IMR-90 (cell line): ENCODE results near the gene RAB27A. TPM values are rescaled to one million over a fixed set of nuclear protein-coding genes. Genes with fewer than 3 reads are reported as not detected.

Experiments
- ATAC-seq: fragments of 200-7000 bp; cut with Tn5 transposase; 2 replicates; pipeline ENCODE4 v1.9.1; 2020; ENCODE audit warnings: low read depth, mild to moderate bottlenecking, moderate library complexity
- BruUV-seq: library from RNA; stranded (reverse); fragments of 400-500 nt; replicated peaks from 2 replicates; lab custom pipeline; 2021; lab: Mats Ljungman, UMichigan
- CTCF ChIA-PET: fragments of 300-600 bp; formaldehyde crosslinking; extraction: SDS; loops from one replicate; lab custom pipeline; 2021; ENCODE audit warnings: antibody characterized with exemption; lab: Yijun Ruan, JAX
- POLR2A ChIA-PET: fragments of 300-600 bp; sonication (Branson Sonifier 250); formaldehyde crosslinking; loops from one replicate; lab custom pipeline; 2022; ENCODE audit warnings: antibody characterized with exemption; ENCODE audit not compliant: unreplicated experiment; lab: Charles Lee
- DNase-seq: peaks from one replicate; pipeline ENCODE4 v3.0.0; 2013
- H2AFZ ChIP-seq: replicated peaks from 2 replicates; pipeline ENCODE3; 2013; ENCODE audit warnings: low read length, mild to moderate bottlenecking; ENCODE audit not compliant: poor library complexity
- H2AK5ac ChIP-seq: 2 replicates; pipeline ENCODE4 v1.6.1; 2013; ENCODE audit warnings: low read depth, low read length, inconsistent platforms
- H2AK9ac ChIP-seq: replicated peaks from 2 replicates; pipeline ENCODE3; 2013; ENCODE audit warnings: mild to moderate bottlenecking, low read depth, low read length, moderate library complexity; ENCODE audit not compliant: poor library complexity
- H2BK120ac ChIP-seq: 2 replicates; pipeline ENCODE4 v1.6.1; 2013; ENCODE audit warnings: low read depth, low read length, inconsistent platforms
- H2BK15ac ChIP-seq: 3 replicates; pipeline ENCODE4 v1.6.1; 2013; ENCODE audit warnings: low read depth, low read length, inconsistent platforms
- H2BK20ac ChIP-seq: 2 replicates; pipeline ENCODE4 v1.6.1; 2013; ENCODE audit warnings: low read depth, mild to moderate bottlenecking, inconsistent platforms, low read length, moderate library complexity
- H2BK5ac ChIP-seq: 2 replicates; pipeline ENCODE4 v1.6.1; 2013; ENCODE audit warnings: mild to moderate bottlenecking, low read depth, low read length, inconsistent platforms; ENCODE audit not compliant: poor library complexity, severe bottlenecking
- H3K14ac ChIP-seq: replicated peaks from 2 replicates; pipeline ENCODE4 v1.6.1; 2013; ENCODE audit warnings: low read depth, low read length, inconsistent platforms
- H3K18ac ChIP-seq: 2 replicates; pipeline ENCODE4 v1.6.1; 2013; ENCODE audit warnings: low read depth, low read length, control low read depth
- H3K23ac ChIP-seq: 2 replicates; pipeline ENCODE4 v1.6.1; 2013; ENCODE audit warnings: low read depth, low read length, inconsistent platforms
- H3K27ac ChIP-seq: 2 replicates; pipeline ENCODE4 v1.5.1; 2013; ENCODE audit warnings: mild to moderate bottlenecking, control low read depth, low read length; ENCODE audit not compliant: insufficient read depth
- H3K27me3 ChIP-seq: 2 replicates; pipeline ENCODE4 v1.6.1; 2013; ENCODE audit warnings: low read length; ENCODE audit not compliant: control insufficient read depth, insufficient read depth
- H3K36me3 ChIP-seq: 2 replicates; pipeline ENCODE4 v1.6.1; 2013; ENCODE audit warnings: low read length, mixed read lengths; ENCODE audit not compliant: control insufficient read depth, insufficient read depth
- H3K4ac ChIP-seq: 2 replicates; pipeline ENCODE4 v1.6.1; 2013; ENCODE audit warnings: low read depth, low read length, inconsistent platforms
- H3K4me1 ChIP-seq: 2 replicates; pipeline ENCODE4 v1.6.1; 2013; ENCODE audit warnings: low read length, mixed read lengths; ENCODE audit not compliant: control insufficient read depth, insufficient read depth
- H3K4me2 ChIP-seq: 2 replicates; pipeline ENCODE4 v1.6.1; 2013; ENCODE audit warnings: low read depth, mild to moderate bottlenecking, control low read depth, low read length, moderate library complexity
- H3K4me3 ChIP-seq: 2 replicates; pipeline ENCODE4 v1.5.1; 2013; ENCODE audit warnings: low read depth, mild to moderate bottlenecking, control low read depth, low read length, moderate library complexity; ENCODE audit not compliant: insufficient read depth
- H3K56ac ChIP-seq: 2 replicates; pipeline ENCODE4 v1.6.1; 2013; ENCODE audit warnings: low read length, inconsistent platforms; ENCODE audit not compliant: insufficient read depth; ENCODE audit errors: extremely low read depth
- H3K79me1 ChIP-seq, 2 experiments: 2 replicates each; pipeline ENCODE4 v1.6.1; 2013; ENCODE audit warnings: low read length in 2 of 2, inconsistent platforms in 1 of 2, low read depth in 1 of 2
- H3K9ac ChIP-seq: 2 replicates; pipeline ENCODE4 v1.6.1; 2013; ENCODE audit warnings: low read depth, low read length, control low read depth
- H3K9me1 ChIP-seq: 2 replicates; pipeline ENCODE4 v1.6.1; 2013; ENCODE audit warnings: low read length, inconsistent platforms; ENCODE audit not compliant: insufficient read depth
- H3K9me3 ChIP-seq: 2 replicates; pipeline ENCODE4 v1.6.1; 2013; ENCODE audit warnings: low read length; ENCODE audit not compliant: control insufficient read depth, insufficient read depth
- H4K20me1 ChIP-seq: 2 replicates; pipeline ENCODE4 v1.6.1; 2013; ENCODE audit warnings: low read length, inconsistent platforms; ENCODE audit not compliant: insufficient read depth
- H4K5ac ChIP-seq: 2 replicates; pipeline ENCODE4 v1.6.1; 2013; ENCODE audit warnings: mild to moderate bottlenecking, low read depth, low read length, control low read depth
- H4K8ac ChIP-seq, 2 experiments: 2 replicates each; pipeline ENCODE4 v1.6.1; 2013; ENCODE audit warnings: low read depth in 2 of 2, low read length in 2 of 2, control low read depth in 1 of 2, inconsistent platforms in 1 of 2
- H4K91ac ChIP-seq: 2 replicates; pipeline ENCODE4 v1.6.1; 2013; ENCODE audit warnings: low read depth, low read length, inconsistent platforms; ENCODE audit not compliant: insufficient read depth
- FOS ChIP-seq: fragments of 150-350 bp; IDR thresholded peaks from 2 replicates; pipeline ENCODE4 v1.6.1; 2016; ENCODE audit warnings: low read depth, low read length
- POLR2A ChIP-seq: IDR thresholded peaks from 2 replicates; pipeline ENCODE4 v1.6.1; 2012; ENCODE audit warnings: mild to moderate bottlenecking, low read depth, low read length
- SMC3 ChIP-seq: fragments of 150-350 bp; IDR thresholded peaks from 2 replicates; pipeline ENCODE4 v1.6.1; 2016; ENCODE audit warnings: low read depth, mild to moderate bottlenecking, antibody characterized with exemption, low read length, moderate library complexity
- WGBS, 2 experiments: methylation state at CpG; one replicate each; pipeline versions ENCODE4 v1.1.5 to v1.1.7; 2013; ENCODE audit warnings: missing lambda C conversion rate in 2 of 2; ENCODE audit not compliant: insufficient read length in 1 of 2; ENCODE audit errors: extremely low coverage in 2 of 2; 5-methylcytosine and 5-hydroxymethylcytosine counted together
- dilution Hi-C: fragments of 300-500 bp; cut with HindIII; formaldehyde crosslinking; loops from one replicate; pipeline ENCODE4 v1.14.3; 2018; ENCODE audit warnings: low sequenced_read_pairs; ENCODE audit not compliant: unreplicated experiment
- in situ Hi-C: fragments of 300-500 bp; cut with MboI; formaldehyde crosslinking; loops from 3 replicates; pipeline ENCODE4 v1.14.3; 2019; ENCODE audit warnings: low sequenced_read_pairs, inconsistent platforms, mixed read lengths
- intact Hi-C: fragments of 100-400 bp; cut with micrococcal nuclease; formaldehyde crosslinking; loops from 2 replicates; pipeline ENCODE4 v1.10.0; 2022
- polyA plus RNA-seq, 3 experiments: library from polyadenylated mRNA; depleted of rRNA; stranded (reverse); fragments of >200 nt; gene quantifications; 2 replicates each; pipeline ENCODE4 v1.2.3, GENCODE V29; 2012; ENCODE audit warnings: low replicate concordance in 1 of 3
- total RNA-seq: library from RNA; depleted of rRNA; stranded (reverse); fragments of >200 nt; gene quantifications from 2 replicates; pipeline ENCODE4 v1.2.3, GENCODE V29; 2012
- TF ChIP-seq, protein P1 (sequence below): fragments of 150-350 bp; IDR thresholded peaks from 2 replicates; pipeline ENCODE4 v1.6.1; 2016; ENCODE audit warnings: low read depth, mild to moderate bottlenecking, low read length, moderate library complexity, borderline replicate concordance

RAB27A gene
- total and polyA plus RNA-seq, 2 of the 4 experiments (the other 2 are of a cell fraction) = 4.8 to 13.7 TPM

DNA sequence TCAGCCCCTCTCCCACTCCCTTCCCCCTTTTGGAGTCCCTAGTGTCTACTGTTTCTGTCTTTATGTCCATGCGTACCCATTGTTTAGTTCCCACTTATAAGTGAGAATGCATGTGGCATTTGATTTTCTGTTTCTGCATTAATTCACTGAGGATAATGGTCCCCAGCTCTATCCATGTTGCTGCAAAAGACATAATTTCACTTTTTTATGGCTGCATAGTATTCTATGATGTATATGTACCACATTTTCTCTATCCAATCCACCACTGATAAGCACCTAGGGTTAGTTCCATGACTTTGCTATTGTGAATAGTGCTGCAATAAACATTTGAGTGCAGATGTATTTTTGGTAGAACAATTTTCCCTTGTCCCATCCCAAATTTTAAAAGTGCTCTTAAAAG lies 58.7 kb downstream of the RAB27A start:
- H3K14ac ChIP-seq = no peak overlapping the region
- H3K4me1 ChIP-seq = no peaks in the 10 kb centered on the region
- WGBS, 2 experiments = no CpG with 5 or more reads among the region's 1 CpG
- no peak overlapping the region for H4K91ac ChIP-seq
- H4K20me1 ChIP-seq = no peaks in the 10 kb centered on the region
- H3K56ac ChIP-seq = no peak overlapping the region
- H2BK120ac ChIP-seq = no peak overlapping the region
- no peak overlapping the region for H3K4me3 ChIP-seq
- no peak overlapping the region for H3K4me2 ChIP-seq
- DNase-seq (no peak), ATAC-seq (no peak)
- peaks cover 3% of the 10 kb centered on the region; the same call in 1 of the 2 replicates for H3K9me1 ChIP-seq
- POLR2A ChIA-PET = no interaction called here
- no peak overlapping the region for H3K23ac ChIP-seq
- no peak overlapping the region for H2AFZ ChIP-seq
- no peak overlapping the region for H2BK5ac ChIP-seq
- H2AK5ac ChIP-seq = no peak overlapping the region
- in situ Hi-C loops (no loop called here), intact Hi-C loops (no loop called here), dilution Hi-C loops (no loop called here)
- no peak overlapping the region for H3K4ac ChIP-seq
- H2BK20ac ChIP-seq = no peak overlapping the region
- H3K27ac ChIP-seq = no peak overlapping the region
- no peak overlapping the region for H4K8ac ChIP-seq
- H4K5ac ChIP-seq = no peak overlapping the region
- no peak overlapping the region for H2AK9ac ChIP-seq
- CTCF ChIA-PET = no interaction called here
- H3K9ac ChIP-seq = no peak overlapping the region
- BruUV-seq = no TSS peak
- TF ChIP-seq, protein P1, sequence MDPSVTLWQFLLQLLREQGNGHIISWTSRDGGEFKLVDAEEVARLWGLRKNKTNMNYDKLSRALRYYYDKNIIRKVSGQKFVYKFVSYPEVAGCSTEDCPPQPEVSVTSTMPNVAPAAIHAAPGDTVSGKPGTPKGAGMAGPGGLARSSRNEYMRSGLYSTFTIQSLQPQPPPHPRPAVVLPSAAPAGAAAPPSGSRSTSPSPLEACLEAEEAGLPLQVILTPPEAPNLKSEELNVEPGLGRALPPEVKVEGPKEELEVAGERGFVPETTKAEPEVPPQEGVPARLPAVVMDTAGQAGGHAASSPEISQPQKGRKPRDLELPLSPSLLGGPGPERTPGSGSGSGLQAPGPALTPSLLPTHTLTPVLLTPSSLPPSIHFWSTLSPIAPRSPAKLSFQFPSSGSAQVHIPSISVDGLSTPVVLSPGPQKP = no peak
- no peak for TF ChIP-seq SMC3
- no peak for TF ChIP-seq POLR2A
- TF ChIP-seq FOS = no peak
- H3K36me3 ChIP-seq = 0 out of 2 replicates have a peak, but pooled peaks cover 3% of the 10 kb centered on the region
- H3K18ac ChIP-seq = no peak overlapping the region
- H3K9me3 ChIP-seq = no peaks in the 10 kb centered on the region
- H2BK15ac ChIP-seq = no peak overlapping the region
- H3K27me3 ChIP-seq = no peaks in the 10 kb centered on the region
- no peaks in the 10 kb centered on the region for H3K79me1 ChIP-seq
